WTC11 (cell line): ENCODE results near the gene EPB41. TPM values are rescaled to one million over a fixed set of nuclear protein-coding genes. Genes with fewer than 3 reads are reported as not detected.
"Not testable (repeated sequence)": the region's sequence is repeated elsewhere in the genome, so short reads cannot be mapped to it uniquely, and the experiment has no call there.

Experiments used
- ATAC-seq: fragments of 200-7000 bp; cut with Tn5 transposase; 2 replicates; pipeline ENCODE4 v1.10.0; 2021; ENCODE audit warnings: mild to moderate bottlenecking, moderate library complexity
- CTCF ChIA-PET: fragments of 300-600 bp; sonication (Branson Sonifier 250); formaldehyde crosslinking; loops from one replicate; lab custom pipeline; 2021; ENCODE audit warnings: antibody characterized with exemption; lab: Charles Lee
- POLR2A ChIA-PET: fragments of 350-600 bp; sonication (Branson Sonifier 250); formaldehyde crosslinking; loops from one replicate; lab custom pipeline; 2021; ENCODE audit warnings: antibody characterized with exemption; lab: Charles Lee
- DNase-seq: peaks from one replicate; pipeline ENCODE4 v3.0.0; 2021; ENCODE audit warnings: low spot score
- H3K27ac Mint-ChIP-seq: 2 replicates; pipeline ENCODE4 v1.8.0; 2021; ENCODE audit warnings: mixed read lengths
- H3K27me3 Mint-ChIP-seq: 2 replicates; pipeline ENCODE4 v1.8.0; 2021; ENCODE audit warnings: low read depth, mild to moderate bottlenecking, moderate library complexity, mixed read lengths
- H3K36me3 Mint-ChIP-seq: 2 replicates; pipeline ENCODE4 v1.8.0; 2021; ENCODE audit warnings: mixed read lengths
- H3K4me1 Mint-ChIP-seq: 2 replicates; pipeline ENCODE4 v1.8.0; 2022; ENCODE audit warnings: mixed read lengths
- H3K4me3 Mint-ChIP-seq: 2 replicates; pipeline ENCODE4 v1.8.0; 2021; ENCODE audit warnings: mild to moderate bottlenecking, moderate library complexity, mixed read lengths
- H3K9me3 Mint-ChIP-seq: 2 replicates; pipeline ENCODE4 v1.8.0; 2021; ENCODE audit warnings: mixed read lengths
- AFF4 ChIP-seq: sonication (generic); formaldehyde crosslinking; IDR thresholded peaks from 2 replicates; pipeline ENCODE4 v1.8.1; 2023; ENCODE audit warnings: mild to moderate bottlenecking, missing genetic modification reagents, borderline replicate concordance
- E2F1 ChIP-seq: sonication (generic); formaldehyde crosslinking; IDR thresholded peaks from 2 replicates; pipeline ENCODE4 v1.8.0; 2022; ENCODE audit warnings: mild to moderate bottlenecking, missing genetic modification reagents
- ELF4 ChIP-seq: sonication (generic); formaldehyde crosslinking; IDR thresholded peaks from 2 replicates; pipeline ENCODE4 v1.8.1; 2022; ENCODE audit warnings: low read depth, mild to moderate bottlenecking, moderate library complexity, missing genetic modification reagents
- FOXJ3 ChIP-seq: sonication (generic); formaldehyde crosslinking; IDR thresholded peaks from 2 replicates; pipeline ENCODE4 v1.9.0; 2021; ENCODE audit warnings: missing genetic modification reagents, mild to moderate bottlenecking, borderline replicate concordance
- GRHL2 ChIP-seq: fragments of 250-450 bp; sonication (Bioruptor Pico); IDR thresholded peaks from 2 replicates; pipeline ENCODE4 v1.8.0; 2022; ENCODE audit warnings: mild to moderate bottlenecking, moderate library complexity; ENCODE audit not compliant: insufficient replicate concordance, severe bottlenecking
- GTF2I ChIP-seq: fragments of 250-450 bp; sonication (Bioruptor Pico); conservative IDR thresholded peaks from 2 replicates; pipeline ENCODE4 v1.4.0; 2021; ENCODE audit warnings: mild to moderate bottlenecking
- JAZF1 ChIP-seq: fragments of 250-450 bp; sonication (Bioruptor Pico); IDR thresholded peaks from 2 replicates; pipeline ENCODE4 v1.9.0; 2021; ENCODE audit warnings: moderate library complexity, mild to moderate bottlenecking, inconsistent platforms
- MAX ChIP-seq: sonication (generic); formaldehyde crosslinking; IDR thresholded peaks from 2 replicates; pipeline ENCODE4 v1.8.0; 2022; ENCODE audit warnings: mild to moderate bottlenecking, missing genetic modification reagents
- MXD4 ChIP-seq: fragments of 250-450 bp; sonication (Bioruptor Pico); IDR thresholded peaks from 2 replicates; pipeline ENCODE4 v1.8.0; 2021; ENCODE audit warnings: mild to moderate bottlenecking, moderate library complexity, borderline replicate concordance
- NR1H2 ChIP-seq: sonication (generic); formaldehyde crosslinking; IDR thresholded peaks from 2 replicates; pipeline ENCODE4 v1.9.0; 2021; ENCODE audit warnings: mild to moderate bottlenecking, moderate library complexity, missing genetic modification reagents
- SMAD4 ChIP-seq: sonication (generic); formaldehyde crosslinking; IDR thresholded peaks from 2 replicates; pipeline ENCODE4 v1.8.0; 2022; ENCODE audit warnings: mild to moderate bottlenecking, missing genetic modification reagents
- SOX15 ChIP-seq: fragments of 250-450 bp; sonication (Bioruptor Pico); IDR thresholded peaks from 2 replicates; pipeline ENCODE4 v1.9.0; 2021; ENCODE audit warnings: mild to moderate bottlenecking
- STAT6 ChIP-seq: sonication (generic); formaldehyde crosslinking; conservative IDR thresholded peaks from 2 replicates; pipeline ENCODE4 v1.8.1; 2023; ENCODE audit warnings: mild to moderate bottlenecking, low read depth, missing genetic modification reagents, moderate library complexity
- TCF7 ChIP-seq: sonication (generic); formaldehyde crosslinking; IDR thresholded peaks from 2 replicates; pipeline ENCODE4 v1.8.0; 2022; ENCODE audit warnings: mild to moderate bottlenecking, low read depth, missing genetic modification reagents, moderate library complexity
- ZBTB43 ChIP-seq: sonication (generic); formaldehyde crosslinking; IDR thresholded peaks from 2 replicates; pipeline ENCODE4 v1.8.1; 2023; ENCODE audit warnings: mild to moderate bottlenecking, missing genetic modification reagents
- ZNF121 ChIP-seq: sonication (generic); formaldehyde crosslinking; IDR thresholded peaks from 2 replicates; pipeline ENCODE4 v1.8.0; 2023; ENCODE audit warnings: missing genetic modification reagents
- ZNF416 ChIP-seq: fragments of 250-450 bp; sonication (Bioruptor Pico); IDR thresholded peaks from 2 replicates; pipeline ENCODE4 v1.9.0; 2021; ENCODE audit warnings: mild to moderate bottlenecking, inconsistent platforms
- ZNF423 ChIP-seq: fragments of 250-450 bp; sonication (Bioruptor Pico); IDR thresholded peaks from 2 replicates; pipeline ENCODE4 v2.1.2; 2022; ENCODE audit warnings: mild to moderate bottlenecking, moderate library complexity
- total RNA-seq: library from RNA; stranded (reverse); gene quantifications from 3 replicates; pipeline ENCODE4 v1.2.3, GENCODE V29; 2021

EPB41 gene
- total RNA-seq, 1 experiment from 2014 or later: 85.0 TPM

- H3K9me3 Mint-ChIP-seq: peaks cover 7% of the 10 kb centered on the region
- POLR2A ChIA-PET: interaction anchor here (0.5 kb wide), 1 partner anchor 45 kb away, joined by 4 read pairs; no protein-coding TSS in a partner anchor
- H3K36me3 Mint-ChIP-seq: peaks cover 12% of the 10 kb centered on the region
- no peaks in the 10 kb centered on the region for H3K27me3 Mint-ChIP-seq
- DNase-seq (no peak), ATAC-seq (no peak)
- H3K27ac Mint-ChIP-seq: no peak overlapping the region
- TF ChIP-seq GTF2I (CRISPR knock-in tag): no peak
- TF ChIP-seq TCF7 (CRISPR knock-in tag): no peak
- TF ChIP-seq ZNF121 (CRISPR knock-in tag): no peak
- no peak for TF ChIP-seq STAT6 (CRISPR knock-in tag)
- no peak for TF ChIP-seq ZNF416 (CRISPR knock-in tag)
- TF ChIP-seq SOX15: no peak
- TF ChIP-seq ELF4 (CRISPR knock-in tag): no peak
- no peak for TF ChIP-seq ZBTB43
- TF ChIP-seq ZNF423 (CRISPR knock-in tag): no peak
- no peak for TF ChIP-seq E2F1
- no peak for TF ChIP-seq GRHL2 (CRISPR knock-in tag)
- H3K4me3 Mint-ChIP-seq: no peak overlapping the region
- peaks cover 3% of the 10 kb centered on the region for H3K4me1 Mint-ChIP-seq
- CTCF ChIA-PET: interaction anchor here (1.8 kb wide), 1 partner anchor 209 kb away, joined by 6 read pairs; no protein-coding TSS in a partner anchor
These were observed 176.7 kb downstream of the EPB41 start for GRCh38 chr1:29090937-29091618.

GRCh38 chr1:29092704-29093103, 178.3 kb downstream of the EPB41 start:
- H3K4me3 Mint-ChIP-seq, H3K27ac Mint-ChIP-seq, POLR2A ChIA-PET, H3K27me3 Mint-ChIP-seq, ATAC-seq, DNase-seq, CTCF ChIA-PET, H3K9me3 Mint-ChIP-seq: not testable (repeated sequence)
- Mint-ChIP-seq H3K4me1 (peaks cover 15% of the 10 kb centered on the region), H3K36me3 (peaks cover 16% of the 10 kb centered on the region)

GRCh38 chr1:29094433-29094832, 180.1 kb downstream of the EPB41 start:
- Mint-ChIP-seq H3K27me3 (no peaks in the 10 kb centered on the region), H3K4me3 (no peak overlapping the region), H3K36me3 (peaks cover 23% of the 10 kb centered on the region), H3K27ac (no peak overlapping the region), H3K4me1 (peaks cover 15% of the 10 kb centered on the region), H3K9me3 (peaks cover 7% of the 10 kb centered on the region)
- POLR2A ChIA-PET: no interaction called here
- ATAC-seq (no peak), DNase-seq (no peak)
- CTCF ChIA-PET: interaction anchor here (0.9 kb wide), 1 partner anchor 23 kb away, joined by 3 read pairs; no protein-coding TSS in a partner anchor
- no peak for TF ChIP-seq SMAD4
- no peak for TF ChIP-seq MXD4
- no peak for TF ChIP-seq MAX (CRISPR knock-in tag)
- no peak for TF ChIP-seq TCF7 (CRISPR knock-in tag)
- no peak for TF ChIP-seq STAT6 (CRISPR knock-in tag)
- no peak for TF ChIP-seq FOXJ3
- no peak for TF ChIP-seq AFF4 (CRISPR knock-in tag)
- no peak for TF ChIP-seq NR1H2 (CRISPR knock-in tag)
- no peak for TF ChIP-seq JAZF1 (CRISPR knock-in tag)
